GM19193 (cell line): ENCODE results near the gene TNRC6C.

Source experiments
- POLR2A ChIP-seq: IDR thresholded peaks from 4 replicates; pipeline ENCODE4 v1.6.1; 2011; ENCODE audit not compliant: insufficient read depth, insufficient read length; ENCODE audit errors: extremely low read depth

The TNRC6C gene, protein sequence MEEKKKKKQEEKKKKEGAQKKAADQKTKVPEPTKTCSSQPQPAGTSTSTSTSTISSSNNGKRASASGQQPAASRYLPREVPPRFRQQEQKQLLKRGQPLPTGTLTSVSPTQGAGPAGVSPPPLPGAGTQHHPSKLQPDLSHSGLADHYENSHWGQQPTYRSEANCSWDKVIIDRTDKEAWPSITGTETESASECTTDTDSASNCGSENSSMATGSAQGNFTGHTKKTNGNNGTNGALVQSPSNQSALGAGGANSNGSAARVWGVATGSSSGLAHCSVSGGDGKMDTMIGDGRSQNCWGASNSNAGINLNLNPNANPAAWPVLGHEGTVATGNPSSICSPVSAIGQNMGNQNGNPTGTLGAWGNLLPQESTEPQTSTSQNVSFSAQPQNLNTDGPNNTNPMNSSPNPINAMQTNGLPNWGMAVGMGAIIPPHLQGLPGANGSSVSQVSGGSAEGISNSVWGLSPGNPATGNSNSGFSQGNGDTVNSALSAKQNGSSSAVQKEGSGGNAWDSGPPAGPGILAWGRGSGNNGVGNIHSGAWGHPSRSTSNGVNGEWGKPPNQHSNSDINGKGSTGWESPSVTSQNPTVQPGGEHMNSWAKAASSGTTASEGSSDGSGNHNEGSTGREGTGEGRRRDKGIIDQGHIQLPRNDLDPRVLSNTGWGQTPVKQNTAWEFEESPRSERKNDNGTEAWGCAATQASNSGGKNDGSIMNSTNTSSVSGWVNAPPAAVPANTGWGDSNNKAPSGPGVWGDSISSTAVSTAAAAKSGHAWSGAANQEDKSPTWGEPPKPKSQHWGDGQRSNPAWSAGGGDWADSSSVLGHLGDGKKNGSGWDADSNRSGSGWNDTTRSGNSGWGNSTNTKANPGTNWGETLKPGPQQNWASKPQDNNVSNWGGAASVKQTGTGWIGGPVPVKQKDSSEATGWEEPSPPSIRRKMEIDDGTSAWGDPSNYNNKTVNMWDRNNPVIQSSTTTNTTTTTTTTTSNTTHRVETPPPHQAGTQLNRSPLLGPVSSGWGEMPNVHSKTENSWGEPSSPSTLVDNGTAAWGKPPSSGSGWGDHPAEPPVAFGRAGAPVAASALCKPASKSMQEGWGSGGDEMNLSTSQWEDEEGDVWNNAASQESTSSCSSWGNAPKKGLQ (N-terminal part only)

DNA sequence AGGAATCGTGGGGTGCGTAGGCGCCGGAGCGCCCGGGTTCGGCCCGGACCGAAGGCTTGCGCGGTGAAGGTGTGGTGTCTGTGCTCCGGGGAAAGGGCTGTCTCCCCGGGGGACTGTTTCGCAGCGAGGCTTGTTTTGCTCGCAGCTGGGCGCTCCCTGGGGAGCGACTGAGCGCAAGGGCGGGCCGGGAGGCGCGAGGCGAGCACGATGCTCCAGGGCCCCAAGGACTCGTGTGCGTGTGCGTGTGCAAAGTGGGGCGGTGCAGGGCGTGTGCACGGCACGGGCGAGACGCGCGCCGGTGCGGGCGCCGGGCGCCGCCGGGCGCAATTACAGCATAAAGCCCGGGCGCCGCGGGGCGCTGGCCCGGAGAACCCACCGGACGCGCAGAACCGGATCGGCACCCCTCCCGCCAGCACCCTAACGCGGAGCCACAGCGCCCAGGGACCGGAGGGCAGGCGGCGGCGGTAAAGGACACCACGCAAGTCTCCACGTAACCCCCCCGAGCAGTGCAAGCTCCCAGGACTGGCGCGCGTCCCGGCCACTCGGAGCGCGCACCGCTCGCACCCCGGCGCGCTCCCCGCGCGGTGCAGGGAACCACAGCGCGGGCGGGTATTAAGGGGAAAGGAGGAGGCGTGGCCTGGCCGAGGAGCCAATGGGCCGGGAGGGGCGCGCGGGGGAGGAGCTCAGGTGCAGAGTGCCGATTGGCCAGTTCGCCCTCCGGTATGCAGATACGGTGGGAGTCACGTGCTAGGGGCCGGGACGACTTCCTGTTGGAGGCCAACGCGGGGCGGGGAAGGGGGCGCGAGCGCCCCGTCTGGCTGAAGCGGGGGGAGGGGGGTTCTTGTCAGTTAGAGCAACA, at the start of gene TNRC6C:
Gene TNRC6C (plus strand): TSS at position 847 of the 859 bp plus-strand sequence. CDS start 45,504 bp downstream, outside the sequence.
- TF ChIP-seq POLR2A = peak; percentile 100

DNA sequence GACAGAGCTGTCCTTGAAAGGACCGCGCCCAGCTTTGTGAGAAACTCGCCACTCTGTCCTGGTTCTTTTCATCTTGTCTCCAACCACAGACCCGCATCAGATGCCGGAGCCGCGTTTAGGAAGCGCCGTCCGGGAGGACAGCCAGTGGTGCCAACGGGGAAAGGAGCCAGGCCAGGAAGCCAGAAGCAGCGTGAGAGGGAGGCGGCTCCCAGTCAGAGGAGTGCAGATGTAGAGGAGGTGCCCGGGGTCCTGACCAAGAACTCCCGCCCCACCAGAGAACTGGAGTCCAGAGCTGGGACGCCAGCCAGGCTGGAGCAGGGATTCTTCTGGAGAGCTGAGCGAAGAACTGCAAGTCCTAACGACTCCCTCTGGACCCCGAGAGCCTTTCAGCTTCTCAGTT, 49.3 kb upstream of the TNRC6C start:
- TF ChIP-seq POLR2A = no peak

DNA sequence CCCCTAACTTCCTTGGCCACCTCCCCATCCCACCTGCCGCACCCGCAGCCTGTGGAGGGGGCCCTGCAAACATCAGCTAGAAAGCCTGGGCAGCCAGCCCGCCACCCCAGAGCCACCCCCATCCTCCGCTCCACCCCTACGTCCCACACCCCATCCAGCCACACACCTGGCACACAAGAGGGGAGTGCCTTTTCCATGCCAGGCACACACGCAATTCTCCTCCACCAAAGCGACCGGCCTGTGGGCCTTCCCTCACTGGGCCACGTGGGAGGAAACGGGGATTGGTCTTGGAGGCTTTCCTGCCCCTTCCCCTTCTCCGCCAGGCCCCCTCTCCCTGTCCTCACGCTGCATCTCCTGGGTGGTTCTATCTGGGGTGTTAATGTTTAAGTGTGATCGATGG, 48.7 kb upstream of the TNRC6C start:
- TF ChIP-seq POLR2A = no peak

DNA sequence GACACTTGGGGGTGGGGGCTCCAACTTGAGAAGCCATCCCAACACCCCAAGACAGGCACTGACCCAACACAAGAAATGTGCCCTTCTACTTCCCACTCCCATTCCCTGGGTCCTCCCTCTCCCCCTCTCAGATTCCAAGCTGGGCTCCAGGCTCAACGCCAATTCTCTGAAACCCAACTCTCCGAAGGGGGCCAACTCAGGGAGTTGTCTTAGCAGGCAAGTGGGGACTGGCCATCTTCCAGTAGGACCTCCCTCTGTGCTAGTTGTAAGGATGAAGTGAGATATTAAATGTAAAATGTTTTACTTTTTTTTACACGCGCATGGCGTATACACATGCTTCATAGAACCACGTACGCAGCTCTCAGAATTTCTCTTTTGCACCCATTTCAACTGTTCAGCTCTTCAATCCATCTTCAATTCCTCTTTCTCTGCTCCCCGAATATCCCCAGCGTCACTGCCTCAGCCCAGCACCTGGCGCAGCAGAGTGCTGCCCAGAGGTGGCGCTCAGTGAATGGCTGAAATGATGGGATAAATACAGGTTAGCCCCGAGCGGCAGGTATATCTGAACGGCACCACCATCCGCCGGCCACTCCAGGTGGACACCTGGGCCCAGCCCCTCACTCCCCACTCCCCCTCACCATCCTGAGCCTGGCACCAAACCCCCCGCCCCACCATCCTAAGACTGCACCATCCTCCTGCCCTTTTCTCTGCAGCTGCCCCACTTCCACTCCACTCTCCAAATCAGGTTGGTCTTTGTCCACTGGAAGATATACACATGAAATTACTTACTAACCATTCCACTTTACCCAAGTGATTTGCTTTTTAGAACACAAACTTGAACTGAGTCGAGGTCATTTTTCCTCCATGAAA, 43.9 kb upstream of the TNRC6C start:
- no peak for TF ChIP-seq POLR2A

DNA sequence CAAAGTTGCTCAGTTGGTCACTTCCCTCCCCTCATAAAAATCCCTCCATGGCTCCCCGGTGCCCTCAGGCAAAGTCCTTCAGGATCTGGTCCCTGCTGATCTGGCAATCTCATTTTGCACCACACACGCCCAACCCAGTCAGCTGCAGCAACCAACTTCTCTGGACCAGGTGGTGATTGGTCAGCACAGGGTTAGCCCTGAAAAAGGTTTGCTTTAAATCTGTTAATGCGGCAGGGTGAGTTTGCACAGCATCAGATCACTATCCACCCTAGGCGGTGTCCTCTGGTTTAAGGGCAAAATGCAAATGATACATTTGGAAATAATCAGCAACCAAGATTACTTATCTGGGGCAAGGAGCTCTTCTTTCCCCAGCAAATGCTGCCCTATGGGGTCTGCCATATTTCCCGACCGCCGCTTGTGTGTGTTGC, 42.9 kb upstream of the TNRC6C start:
- TF ChIP-seq POLR2A = no peak

DNA sequence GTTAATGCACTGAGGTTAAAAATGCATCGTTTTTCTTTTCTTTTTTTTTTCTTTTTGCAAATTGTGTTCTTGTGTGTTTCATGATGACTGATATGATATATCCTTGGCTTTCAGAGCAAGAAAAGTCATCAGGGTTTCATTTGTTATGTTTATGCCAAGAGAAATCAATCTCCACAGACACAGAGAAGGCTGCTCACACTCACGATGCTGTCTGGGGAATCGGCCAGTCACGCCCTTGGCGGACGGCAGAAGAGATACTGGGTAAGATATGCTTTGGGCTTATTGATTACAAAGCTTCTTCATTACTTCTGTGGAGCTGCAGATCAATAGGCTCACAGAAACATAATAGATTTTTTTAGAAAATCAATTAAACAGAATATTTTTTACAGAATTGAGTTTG, 42.2 kb upstream of the TNRC6C start:
- no peak for TF ChIP-seq POLR2A

DNA sequence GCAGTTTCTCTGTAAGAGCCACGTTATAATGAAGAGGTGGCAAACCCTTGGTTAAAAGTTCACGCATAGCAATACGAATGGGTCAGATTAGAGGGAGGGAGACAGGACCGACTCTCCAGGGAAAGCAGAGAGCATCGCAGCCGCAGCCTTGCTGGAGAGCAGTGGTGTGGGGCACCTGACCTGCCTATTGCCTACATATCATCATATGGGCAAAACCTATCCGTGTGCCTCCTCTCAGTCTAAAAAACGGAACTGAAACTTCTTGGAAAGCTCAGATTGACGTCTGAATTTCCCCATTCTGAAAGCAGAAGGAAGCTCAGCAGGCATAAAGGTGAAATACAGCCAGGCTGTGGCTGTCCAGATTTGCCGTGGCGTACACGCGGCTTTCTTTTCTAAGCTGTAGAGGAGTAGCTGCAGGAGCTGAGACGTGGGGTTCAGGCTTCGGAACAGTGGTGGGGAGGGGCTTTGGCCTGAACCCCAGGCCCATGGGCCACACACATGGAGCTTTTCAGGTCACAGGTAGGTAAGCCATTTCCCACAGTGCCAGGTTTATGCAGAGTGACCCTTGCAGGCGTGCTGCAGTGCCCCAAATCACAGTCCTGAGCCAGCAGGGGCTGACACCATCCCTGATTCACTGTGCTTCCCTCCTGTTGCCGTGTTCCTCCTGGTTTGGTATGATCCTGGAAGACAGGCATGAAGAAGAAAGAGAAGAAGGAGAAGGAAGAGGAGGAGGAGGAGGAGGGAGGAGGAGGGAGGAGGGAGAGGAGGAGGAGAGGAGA, 41.6 kb upstream of the TNRC6C start:
- TF ChIP-seq POLR2A = no peak

DNA sequence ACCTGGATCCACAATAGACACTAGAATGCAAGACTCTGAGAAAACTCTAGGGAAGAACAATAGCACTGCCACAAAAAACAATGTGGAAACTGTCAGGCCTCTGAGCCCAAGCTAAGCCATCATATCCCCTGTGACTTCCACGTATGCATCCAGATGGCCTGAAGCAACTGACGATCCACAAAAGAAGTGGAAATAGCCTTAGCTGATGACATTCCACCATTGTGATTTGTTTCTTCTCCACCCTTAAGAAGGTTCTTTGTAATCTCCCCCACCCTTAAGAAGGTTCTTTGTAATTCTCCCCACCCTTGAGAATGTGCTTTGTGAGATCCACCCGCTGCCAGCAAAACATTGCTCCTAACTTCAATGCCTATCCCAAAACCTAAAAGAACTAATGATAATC, 39.2 kb upstream of the TNRC6C start:
- TF ChIP-seq POLR2A = no peak

DNA sequence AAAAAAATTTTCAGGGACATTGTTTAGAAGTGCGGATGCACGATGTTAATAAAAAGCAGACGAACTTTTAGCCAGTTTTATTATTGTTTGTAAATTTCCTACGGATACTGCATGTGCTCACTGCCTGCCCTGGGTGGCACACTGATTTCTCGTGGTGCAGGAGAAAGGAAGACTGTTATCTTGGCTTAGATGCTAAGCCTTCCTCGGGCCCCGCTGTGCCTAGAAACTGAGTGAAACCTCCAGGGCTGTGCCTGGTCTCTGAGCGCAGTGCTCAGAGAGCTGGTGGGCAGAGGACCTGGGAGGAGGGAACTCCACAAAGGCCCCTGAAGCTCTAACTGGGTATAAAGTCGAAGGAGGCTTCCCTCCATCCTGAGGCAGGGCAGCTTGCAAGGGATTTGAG, 35.4 kb upstream of the TNRC6C start:
- TF ChIP-seq POLR2A = no peak

DNA sequence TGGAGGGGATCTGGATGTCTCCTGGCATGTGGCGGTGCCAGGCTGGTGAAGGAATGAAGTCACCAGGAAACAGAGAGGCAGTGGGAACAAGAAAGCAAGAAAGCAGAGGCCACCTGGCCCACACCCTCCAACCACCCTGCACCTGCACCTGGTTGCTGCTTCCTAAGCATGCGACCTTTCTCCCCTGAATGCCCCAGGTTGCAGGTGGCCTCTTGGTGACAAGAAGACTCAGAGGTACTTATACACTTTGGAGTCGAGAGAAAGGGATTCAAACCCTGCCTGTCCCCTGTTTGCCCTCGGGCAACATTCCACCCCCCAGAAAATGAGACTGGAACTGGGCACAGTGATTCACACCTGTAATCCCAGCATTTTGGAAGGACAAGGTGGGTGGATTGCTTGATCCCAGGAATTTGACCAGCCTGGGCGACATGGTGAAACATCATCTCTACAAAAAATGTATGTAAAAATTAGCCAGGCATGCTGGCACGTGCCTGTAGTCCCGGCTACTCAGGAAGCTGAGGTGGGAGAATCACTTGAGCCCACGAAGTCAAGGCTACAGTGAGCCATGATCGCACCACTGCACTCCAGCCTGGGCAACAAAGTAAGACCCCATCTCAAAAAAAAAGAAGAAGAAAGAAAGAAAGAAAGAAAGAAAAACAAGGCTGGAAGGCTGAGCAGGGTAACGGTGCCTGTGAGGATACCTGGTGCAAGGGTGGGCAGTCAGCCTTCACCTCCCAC, 34.6 kb upstream of the TNRC6C start:
- no peak for TF ChIP-seq POLR2A

DNA sequence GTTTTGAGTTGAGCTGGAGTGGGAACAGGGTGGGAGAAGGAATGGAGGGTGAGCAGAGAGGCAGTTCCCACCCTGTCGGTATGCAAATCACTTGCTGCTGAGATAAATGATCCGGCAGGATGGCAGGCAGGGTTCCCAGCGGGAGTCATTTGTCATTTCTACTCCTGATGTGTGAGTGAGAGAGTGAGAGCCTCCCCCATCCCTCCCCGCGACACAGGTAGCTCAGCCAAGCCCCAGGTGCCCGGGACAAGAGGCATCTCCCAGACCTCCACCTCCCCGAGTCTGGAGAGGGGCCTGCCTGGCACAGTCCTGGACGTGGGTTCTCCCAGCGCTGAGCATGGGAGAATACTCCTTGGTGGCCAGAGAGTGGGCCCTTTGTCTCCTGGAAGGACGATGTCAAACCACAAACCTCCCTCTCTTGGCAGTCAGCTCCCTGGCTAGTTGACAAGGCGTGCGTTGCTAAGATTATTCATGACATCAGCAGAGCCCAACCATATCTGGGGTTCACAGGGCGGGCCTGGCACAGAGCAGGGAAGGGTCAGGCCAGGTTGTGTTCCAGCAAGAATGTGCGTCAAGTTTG, 33.7 kb upstream of the TNRC6C start:
- no peak for TF ChIP-seq POLR2A
